ENCODE results near the gene ZSCAN32.

- TF ChIP-seq, protein P1, sequence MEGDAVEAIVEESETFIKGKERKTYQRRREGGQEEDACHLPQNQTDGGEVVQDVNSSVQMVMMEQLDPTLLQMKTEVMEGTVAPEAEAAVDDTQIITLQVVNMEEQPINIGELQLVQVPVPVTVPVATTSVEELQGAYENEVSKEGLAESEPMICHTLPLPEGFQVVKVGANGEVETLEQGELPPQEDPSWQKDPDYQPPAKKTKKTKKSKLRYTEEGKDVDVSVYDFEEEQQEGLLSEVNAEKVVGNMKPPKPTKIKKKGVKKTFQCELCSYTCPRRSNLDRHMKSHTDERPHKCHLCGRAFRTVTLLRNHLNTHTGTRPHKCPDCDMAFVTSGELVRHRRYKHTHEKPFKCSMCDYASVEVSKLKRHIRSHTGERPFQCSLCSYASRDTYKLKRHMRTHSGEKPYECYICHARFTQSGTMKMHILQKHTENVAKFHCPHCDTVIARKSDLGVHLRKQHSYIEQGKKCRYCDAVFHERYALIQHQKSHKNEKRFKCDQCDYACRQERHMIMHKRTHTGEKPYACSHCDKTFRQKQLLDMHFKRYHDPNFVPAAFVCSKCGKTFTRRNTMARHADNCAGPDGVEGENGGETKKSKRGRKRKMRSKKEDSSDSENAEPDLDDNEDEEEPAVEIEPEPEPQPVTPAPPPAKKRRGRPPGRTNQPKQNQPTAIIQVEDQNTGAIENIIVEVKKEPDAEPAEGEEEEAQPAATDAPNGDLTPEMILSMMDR (IDR thresholded peaks at IDR 0.05; ENCODE audit: borderline replicate concordance, extremely low read depth, low read length, poor library complexity, severe bottlenecking): no peak
- TF ChIP-seq EZH2 (IDR thresholded peaks at IDR 0.05; ENCODE audit: borderline replicate concordance, low read depth, low read length, severe bottlenecking): no peak
These were observed 25.1 kb downstream of the ZSCAN32 start for GRCh38 chr16:3375680-3376079.
